Coronary artery (tissue), 2 donors: ENCODE results near the gene UGT1A5.

Source experiments
- DNase-seq: peaks from one replicate; pipeline ENCODE4 v3.0.0-alpha.2; 2017; ENCODE audit warnings: low spot score
- H3K27ac ChIP-seq, 2 donors: fragments of 200-600 bp; sonication (generic); one replicate each; pipeline ENCODE4 v1.5.1; 2016 to 2019
- H3K4me3 ChIP-seq: fragments of 200-600 bp; sonication (generic); 2 replicates; pipeline ENCODE4 v1.5.1; 2016; ENCODE audit warnings: mild to moderate bottlenecking, moderate library complexity
- CTCF ChIP-seq: fragments of 200-600 bp; sonication (generic); IDR thresholded peaks from one replicate; pipeline ENCODE4 v1.5.1; 2019; ENCODE audit warnings: antibody characterized with exemption

Gene UGT1A5

GRCh38 chr2:233761040-233761769, 48.5 kb downstream of the UGT1A5 start:
- no peak for TF ChIP-seq CTCF
- DNase-seq = no peak
- no peak overlapping the region for H3K27ac ChIP-seq
- no peak overlapping the region for H3K4me3 ChIP-seq

- no peak for DNase-seq
- H3K4me3 ChIP-seq = no peak overlapping the region
- TF ChIP-seq CTCF = no peak
- H3K27ac ChIP-seq = no peak overlapping the region
Measured at GRCh38 chr2:233764264-233764663, 51.6 kb downstream of the UGT1A5 start.

GRCh38 chr2:233764761-233765160, 52.1 kb downstream of the UGT1A5 start:
- Histone ChIP-seq H3K27ac (no peak overlapping the region), H3K4me3 (no peak overlapping the region)
- DNase-seq = no peak

GRCh38 chr2:233766416-233766815, 53.7 kb downstream of the UGT1A5 start:
- no peak for TF ChIP-seq CTCF
- no peak overlapping the region for H3K4me3 ChIP-seq
- no peak for DNase-seq
- no peak overlapping the region for H3K27ac ChIP-seq

More at GRCh38 chr2:233764761-233765160, 52.1 kb downstream of the UGT1A5 start:
- no peak for TF ChIP-seq CTCF

GRCh38 chr2:233768076-233768475, 55.4 kb downstream of the UGT1A5 start:
- DNase-seq = no peak
- Histone ChIP-seq H3K4me3 (no peak overlapping the region), H3K27ac (no peak overlapping the region)
- TF ChIP-seq CTCF = no peak

GRCh38 chr2:233769260-233769659, 56.6 kb downstream of the UGT1A5 start:
- DNase-seq = no peak
- H3K27ac ChIP-seq = no peak overlapping the region
- no peak for TF ChIP-seq CTCF
- H3K4me3 ChIP-seq = no peak overlapping the region

- no peak for DNase-seq
- no peak for TF ChIP-seq CTCF
- no peak overlapping the region for H3K27ac ChIP-seq
- no peak overlapping the region for H3K4me3 ChIP-seq
Measured at GRCh38 chr2:233772153-233772552, 59.4 kb downstream of the UGT1A5 start.
